Measurements from ENCODE around the gene RND1. TPM values are rescaled to one million over a fixed set of nuclear protein-coding genes. Genes with fewer than 3 reads are reported as not detected.
A peak's percentile ranks its signal among the peaks of the same experiment; 100 is the strongest.
"Not testable (repeated sequence)": the region's sequence is repeated elsewhere in the genome, so short reads cannot be mapped to it uniquely, and the experiment has no call there.

The RND1 gene
- 7.9 and 9.3 TPM in 2 replicates for total RNA-seq

DNA sequence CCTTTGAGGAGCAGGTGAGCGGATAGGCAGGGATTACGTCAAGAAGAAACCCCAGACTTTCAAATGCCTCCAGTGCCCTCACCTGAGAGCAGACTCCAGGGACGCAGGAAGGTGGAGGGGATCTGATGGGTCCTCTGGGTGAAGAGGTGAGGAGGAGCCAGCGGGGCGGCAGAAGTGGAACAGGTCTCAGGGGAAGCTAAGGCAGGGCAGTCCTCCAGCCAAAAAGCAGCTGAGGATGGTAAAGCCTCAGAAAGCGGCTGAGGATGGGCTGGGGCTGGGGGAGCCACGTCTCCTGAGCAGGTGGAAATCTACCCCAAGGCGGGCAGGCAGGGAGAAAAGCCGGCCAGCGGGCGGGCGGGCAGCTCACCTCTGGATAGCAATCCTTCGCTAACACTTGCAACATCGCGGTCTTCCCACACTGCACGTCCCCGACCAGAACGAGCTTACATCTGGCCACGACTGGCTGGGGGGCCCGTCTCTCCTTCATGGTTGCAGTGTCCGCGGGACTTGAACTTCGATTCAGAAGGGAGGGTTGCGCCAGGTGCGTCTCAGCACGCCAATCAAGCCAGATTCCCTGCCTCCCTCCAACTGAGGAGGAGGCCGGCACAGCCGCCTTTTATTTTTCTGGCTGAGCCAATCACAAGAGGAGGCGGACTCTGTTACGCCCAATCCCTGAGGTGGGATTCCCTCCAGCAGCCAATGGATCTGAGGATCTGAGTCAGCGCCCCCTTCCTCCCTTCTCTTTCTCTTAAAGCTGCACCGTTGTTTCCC, at the start of gene RND1:
Gene RND1, minus strand, starts transcription at position 590 of the 771 bp plus-strand sequence. Its CDS starts 103 bp downstream, at position 487.
- H3K27ac Mint-ChIP-seq, result peak within 1 kb of the TSS; percentile 83
- intact Hi-C loops (cut with micrococcal nuclease), result loop anchor here (1.0 to 2.0 kb wide), 4 partner anchors 13 to 149 kb away; partner anchors contain the start of genes CACNB3, CCNT1 and DDX23
- peak within 1 kb of the TSS; percentile 86 for H3K4me3 Mint-ChIP-seq

DNA sequence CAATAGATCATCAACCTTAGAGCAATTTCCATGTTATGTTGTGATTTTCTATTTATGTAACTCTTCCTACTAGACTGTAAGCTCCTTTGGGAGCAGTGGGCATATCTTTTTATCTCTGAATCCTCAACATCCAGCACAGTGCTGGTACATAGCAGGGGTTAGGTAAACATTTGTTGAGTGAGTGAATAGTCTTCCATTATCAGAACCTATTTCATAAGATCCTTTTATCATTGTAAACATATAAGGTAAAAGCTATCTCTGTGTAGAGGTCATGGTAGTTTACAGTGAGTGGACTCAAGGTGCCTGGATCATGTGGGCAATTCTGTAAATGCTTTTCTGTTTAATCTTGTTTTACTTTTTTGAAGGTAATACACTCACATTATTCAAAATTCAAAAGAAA, 44.5 kb upstream of the RND1 start:
- no peak for DNase-seq (ENCODE audit: low spot score)
- no peak overlapping the region for H3K27ac Mint-ChIP-seq
- no peaks in the 10 kb centered on the region for H3K4me1 Mint-ChIP-seq (ENCODE audit: low read depth)
- H3K4me3 Mint-ChIP-seq, result no peak overlapping the region
- intact Hi-C loops (cut with micrococcal nuclease), result no loop called here
- peaks cover 1% of the 10 kb centered on the region for H3K36me3 Mint-ChIP-seq (ENCODE audit: low read depth)
- H3K9me3 Mint-ChIP-seq, result no peaks in the 10 kb centered on the region
- peaks cover 6% of the 10 kb centered on the region for H3K27me3 Mint-ChIP-seq (ENCODE audit: insufficient read depth)

More for the DNA sequence above, at the start of gene RND1:
- Mint-ChIP-seq H3K36me3 (ENCODE audit: low read depth) (peaks cover 7% of the 10 kb centered on the region), H3K4me1 (ENCODE audit: low read depth) (peaks cover 28% of the 10 kb centered on the region), H3K9me3 (no peaks in the 10 kb centered on the region), H3K27me3 (ENCODE audit: insufficient read depth) (peaks cover 19% of the 10 kb centered on the region)
- peak; percentile 84 for DNase-seq (ENCODE audit: low spot score)

DNA sequence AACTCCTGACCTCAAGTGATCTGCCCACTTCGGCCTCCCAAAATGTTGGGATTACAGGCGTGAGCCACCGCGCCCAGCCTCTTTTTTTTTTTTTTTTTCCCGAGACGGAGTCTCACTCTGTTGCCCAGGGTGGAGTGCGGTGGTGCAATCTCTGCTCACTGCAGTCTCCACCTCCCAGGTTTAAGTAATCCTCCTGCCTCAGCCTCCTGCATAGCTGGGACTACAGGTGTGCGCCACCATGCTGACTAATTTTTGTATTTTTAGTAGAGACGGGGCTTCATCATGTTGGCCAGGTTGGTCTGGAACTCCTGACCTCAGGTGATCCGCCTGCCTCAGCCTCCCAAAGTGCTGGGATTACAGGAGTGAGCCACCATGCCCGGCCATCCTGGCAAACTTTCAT, 44.0 kb upstream of the RND1 start:
- H3K4me1 Mint-ChIP-seq (ENCODE audit: low read depth); H3K27ac Mint-ChIP-seq: not testable (repeated sequence)

DNA sequence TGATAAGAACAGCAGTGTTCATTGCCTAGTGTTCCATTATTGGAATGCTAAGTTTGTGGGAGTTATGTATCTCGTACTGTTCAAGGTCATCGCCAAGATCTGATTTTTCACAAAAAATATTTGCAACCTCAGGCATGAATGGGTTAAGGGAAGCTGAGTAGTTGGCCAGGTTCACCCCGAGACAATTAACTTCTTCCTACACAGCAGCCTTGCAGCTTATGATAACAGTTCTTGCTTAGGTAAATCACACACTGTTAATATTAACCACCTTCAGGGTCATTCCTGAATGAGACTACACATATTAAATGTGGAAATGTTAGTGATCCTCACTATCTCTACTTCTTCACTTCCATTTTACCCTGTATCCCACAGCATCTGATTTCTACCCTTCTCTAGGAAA, 41.6 kb upstream of the RND1 start:
- peaks cover 14% of the 10 kb centered on the region for H3K4me1 Mint-ChIP-seq (ENCODE audit: low read depth)
- no peaks in the 10 kb centered on the region for H3K9me3 Mint-ChIP-seq
- no peak overlapping the region for H3K27ac Mint-ChIP-seq
- H3K4me3 Mint-ChIP-seq, result no peak overlapping the region
- H3K36me3 Mint-ChIP-seq (ENCODE audit: low read depth), result no peaks in the 10 kb centered on the region
- peaks cover 10% of the 10 kb centered on the region for H3K27me3 Mint-ChIP-seq (ENCODE audit: insufficient read depth)
- intact Hi-C loops (cut with micrococcal nuclease), result no loop called here
- DNase-seq (ENCODE audit: low spot score), result no peak

More for the DNA sequence above, 44.0 kb upstream of the RND1 start:
- H3K27me3 Mint-ChIP-seq (ENCODE audit: insufficient read depth); H3K36me3 Mint-ChIP-seq (ENCODE audit: low read depth); DNase-seq (ENCODE audit: low spot score); H3K4me3 Mint-ChIP-seq; H3K9me3 Mint-ChIP-seq; intact Hi-C loops (cut with micrococcal nuclease): not testable (repeated sequence)

DNA sequence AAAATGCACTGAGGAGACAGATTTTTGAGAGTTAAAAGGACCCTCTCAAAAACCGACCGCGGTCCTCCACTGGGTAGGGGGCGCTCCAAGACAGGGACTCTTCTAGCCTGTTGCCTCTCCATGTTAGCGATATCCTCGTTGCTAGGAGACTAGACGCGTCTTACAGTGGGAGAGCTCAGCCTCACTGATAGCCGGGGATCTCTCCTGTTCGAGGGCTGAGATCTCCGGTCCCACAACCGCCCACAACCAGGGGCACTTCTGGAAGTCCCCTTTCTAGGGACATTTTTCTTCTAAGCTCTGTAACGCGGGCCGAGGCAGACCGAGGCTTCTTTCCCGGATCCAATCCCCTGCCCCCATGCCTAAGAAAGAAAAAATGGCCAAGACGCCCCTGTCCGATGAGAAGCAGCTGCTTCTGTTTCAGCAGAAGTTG, 38.3 kb upstream of the RND1 start:
- peaks cover 8% of the 10 kb centered on the region for H3K27me3 Mint-ChIP-seq (ENCODE audit: insufficient read depth)
- intact Hi-C loops (cut with micrococcal nuclease), result loop anchor here (1.0 to 5.0 kb wide), 5 partner anchors 21 to 84 kb away; partner anchors contain the start of genes DDX23, FKBP11 and WNT1
- DNase-seq (ENCODE audit: low spot score), result peak; percentile 70
- H3K27ac Mint-ChIP-seq, result peak overlapping the region; percentile 71
- H3K36me3 Mint-ChIP-seq (ENCODE audit: low read depth), result no peaks in the 10 kb centered on the region
- peak overlapping the region; percentile 68 for H3K4me3 Mint-ChIP-seq
- no peaks in the 10 kb centered on the region for H3K9me3 Mint-ChIP-seq
- peaks cover 14% of the 10 kb centered on the region for H3K4me1 Mint-ChIP-seq (ENCODE audit: low read depth)

DNA sequence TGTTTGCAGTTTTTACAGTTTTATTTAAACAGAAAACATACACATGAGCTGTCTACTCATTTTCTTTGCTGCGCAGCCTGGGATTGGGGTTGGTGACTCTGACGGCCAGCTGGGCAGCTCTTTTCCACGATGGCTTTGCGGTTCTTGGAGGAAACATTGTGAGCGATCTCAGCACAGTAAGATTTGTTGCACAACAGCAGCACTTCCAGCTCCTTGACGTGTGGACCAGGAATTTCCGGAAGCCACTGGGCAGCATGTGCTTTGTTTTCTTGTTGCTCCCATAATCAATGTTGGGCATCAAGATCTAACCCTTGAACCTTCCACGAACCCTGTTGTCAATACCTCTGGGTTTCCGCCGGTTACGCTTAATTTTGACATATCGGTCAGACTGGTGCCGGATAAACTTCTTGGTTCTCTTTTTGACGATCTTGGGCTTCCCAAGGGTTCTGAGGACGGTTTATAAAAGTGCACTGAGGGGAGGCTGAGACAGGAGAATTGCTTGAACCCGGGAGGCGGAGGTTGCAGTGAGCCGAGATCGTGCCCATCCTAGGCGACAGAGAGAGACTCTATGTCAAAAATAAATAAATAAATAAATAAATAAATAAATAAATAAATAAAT, 37.8 kb upstream of the RND1 start:
- DNase-seq (ENCODE audit: low spot score), result no peak
- no peaks in the 10 kb centered on the region for H3K36me3 Mint-ChIP-seq (ENCODE audit: low read depth)
- intact Hi-C loops (cut with micrococcal nuclease), result loop anchor here (5.0 kb wide), 1 partner anchor 74 kb away; the partner anchor contains the start of gene WNT1
- H3K4me1 Mint-ChIP-seq (ENCODE audit: low read depth), result peaks cover 14% of the 10 kb centered on the region
- H3K4me3 Mint-ChIP-seq, result peak overlapping the region; percentile 68
- H3K27ac Mint-ChIP-seq, result peak overlapping the region; percentile 21
- H3K9me3 Mint-ChIP-seq, result no peaks in the 10 kb centered on the region
- H3K27me3 Mint-ChIP-seq (ENCODE audit: insufficient read depth), result peaks cover 12% of the 10 kb centered on the region

DNA sequence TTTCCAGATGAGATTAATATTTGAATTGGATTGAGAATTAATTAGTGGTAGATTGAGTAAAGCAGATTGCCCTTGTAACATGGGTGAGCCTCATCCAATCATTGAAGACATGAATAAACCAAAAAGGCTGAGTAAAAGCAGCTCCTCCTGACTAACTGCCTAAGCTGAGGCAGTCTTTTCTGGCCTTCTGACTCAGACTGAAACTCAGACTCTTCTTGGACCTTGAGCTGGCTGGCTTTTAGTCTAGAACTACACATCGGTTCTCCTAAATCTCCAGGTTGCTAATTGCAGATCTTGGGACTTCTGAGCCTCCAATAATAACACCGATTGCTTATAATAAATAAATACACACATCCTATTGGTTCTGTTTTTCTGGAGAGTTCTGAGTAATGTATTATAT, 35.6 kb upstream of the RND1 start:
- H3K27me3 Mint-ChIP-seq (ENCODE audit: insufficient read depth), result peaks cover 18% of the 10 kb centered on the region
- peaks cover 14% of the 10 kb centered on the region for H3K4me1 Mint-ChIP-seq (ENCODE audit: low read depth)
- intact Hi-C loops (cut with micrococcal nuclease), result loop anchor here (5.0 kb wide), 1 partner anchor 76 kb away; the partner anchor contains the start of gene WNT1
- no peak overlapping the region for H3K27ac Mint-ChIP-seq
- H3K4me3 Mint-ChIP-seq, result no peak overlapping the region
- no peaks in the 10 kb centered on the region for H3K9me3 Mint-ChIP-seq
- H3K36me3 Mint-ChIP-seq (ENCODE audit: low read depth), result no peaks in the 10 kb centered on the region
- DNase-seq (ENCODE audit: low spot score), result no peak

DNA sequence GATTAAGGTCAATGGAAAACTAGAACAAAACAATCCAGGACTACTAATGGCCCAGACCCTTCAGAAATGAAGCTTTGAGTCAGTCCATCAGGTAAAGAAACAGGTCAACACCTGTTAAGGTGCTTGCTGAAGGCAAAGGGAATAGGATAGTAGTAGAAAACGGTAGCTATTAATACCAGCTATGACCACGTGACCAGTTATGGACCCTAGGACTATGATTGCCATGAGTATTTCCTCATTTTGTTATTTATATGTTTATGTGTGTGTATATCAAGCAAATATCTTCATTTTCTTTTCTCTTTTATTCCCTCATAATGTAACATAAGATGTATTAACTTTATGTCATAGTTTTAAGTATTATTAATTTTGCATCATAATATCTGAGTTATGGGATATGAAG, 34.0 kb upstream of the RND1 start:
- DNase-seq (ENCODE audit: low spot score), result no peak
- Mint-ChIP-seq H3K4me3 (no peak overlapping the region), H3K4me1 (ENCODE audit: low read depth) (peaks cover 12% of the 10 kb centered on the region), H3K9me3 (no peaks in the 10 kb centered on the region), H3K27me3 (ENCODE audit: insufficient read depth) (peaks cover 22% of the 10 kb centered on the region), H3K36me3 (ENCODE audit: low read depth) (no peaks in the 10 kb centered on the region), H3K27ac (no peak overlapping the region)
- intact Hi-C loops (cut with micrococcal nuclease), result loop anchor here (5.0 kb wide), 1 partner anchor 78 kb away; the partner anchor contains the start of gene WNT1

DNA sequence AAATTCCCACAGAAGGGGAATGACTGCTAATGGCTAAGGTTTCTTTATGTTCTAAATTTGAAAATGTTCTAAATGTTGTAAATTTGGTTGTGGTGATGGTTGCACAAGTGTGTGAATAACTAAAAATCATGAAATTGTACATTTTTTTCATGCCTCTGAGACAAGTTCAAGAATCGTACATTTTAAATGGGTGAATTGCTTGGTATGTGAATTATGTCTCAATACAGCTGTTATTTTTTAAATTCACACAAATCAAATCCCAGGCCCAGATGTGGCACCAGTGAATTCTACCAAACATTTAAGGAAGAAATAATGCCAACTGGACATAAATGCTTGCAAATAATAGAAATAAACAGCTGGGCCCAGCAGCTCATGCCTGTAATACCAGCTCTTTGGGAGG, 28.6 kb upstream of the RND1 start:
- intact Hi-C loops (cut with micrococcal nuclease), result no loop called here
- peaks cover 5% of the 10 kb centered on the region for H3K4me1 Mint-ChIP-seq (ENCODE audit: low read depth)
- no peak overlapping the region for H3K4me3 Mint-ChIP-seq
- no peaks in the 10 kb centered on the region for H3K9me3 Mint-ChIP-seq
- H3K27me3 Mint-ChIP-seq (ENCODE audit: insufficient read depth), result peaks cover 41% of the 10 kb centered on the region
- H3K27ac Mint-ChIP-seq, result no peak overlapping the region
- no peaks in the 10 kb centered on the region for H3K36me3 Mint-ChIP-seq (ENCODE audit: low read depth)
- DNase-seq (ENCODE audit: low spot score), result no peak

DNA sequence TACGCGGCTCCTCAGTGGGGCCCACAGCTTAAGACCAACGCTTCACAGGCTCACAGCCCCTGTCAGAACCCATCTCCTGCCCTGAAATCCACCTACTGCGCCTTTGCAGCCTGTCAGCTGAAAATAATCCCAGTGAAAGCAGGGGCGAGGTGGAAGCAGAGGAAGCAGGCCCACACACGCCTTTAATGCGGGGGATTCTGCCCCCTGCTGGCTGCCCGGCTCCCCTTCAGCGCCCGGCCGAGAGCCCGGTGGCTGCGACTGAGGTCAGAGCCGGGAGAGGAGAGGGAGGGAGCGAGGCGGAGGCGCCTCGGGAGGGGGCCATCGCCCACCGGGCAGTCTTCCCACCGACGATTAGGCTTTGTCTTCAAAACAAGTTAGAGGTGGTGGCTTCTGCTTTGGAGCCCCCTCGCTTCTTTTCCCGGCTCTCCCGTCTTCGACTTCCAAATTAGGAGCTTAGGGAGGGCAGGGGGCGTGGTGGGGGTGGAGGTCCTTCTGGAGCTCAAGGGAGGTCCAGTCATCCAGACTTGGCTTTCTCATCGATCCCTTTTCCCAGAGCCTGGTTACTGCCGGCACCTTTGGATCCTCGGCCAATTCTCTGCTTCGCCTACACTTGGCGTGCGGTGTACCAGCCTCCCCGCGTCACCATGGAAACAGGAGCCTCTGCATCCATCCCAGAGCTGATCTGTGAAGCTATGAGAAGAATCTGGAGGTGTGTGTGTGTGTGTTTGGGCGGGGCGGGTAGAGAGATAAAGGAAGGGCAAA, 25.2 kb upstream of the RND1 start:
- no peaks in the 10 kb centered on the region for H3K36me3 Mint-ChIP-seq (ENCODE audit: low read depth)
- H3K27me3 Mint-ChIP-seq (ENCODE audit: insufficient read depth), result peaks cover 28% of the 10 kb centered on the region
- peak; percentile 63 for DNase-seq (ENCODE audit: low spot score)
- intact Hi-C loops (cut with micrococcal nuclease), result loop anchor here (1.0 to 2.0 kb wide), 2 partner anchors 24 to 38 kb away; no protein-coding TSS in a partner anchor
- H3K4me3 Mint-ChIP-seq, result peak overlapping the region; percentile 8
- H3K27ac Mint-ChIP-seq, result no peak overlapping the region
- H3K4me1 Mint-ChIP-seq (ENCODE audit: low read depth), result peaks cover 5% of the 10 kb centered on the region
- H3K9me3 Mint-ChIP-seq, result no peaks in the 10 kb centered on the region

DNA sequence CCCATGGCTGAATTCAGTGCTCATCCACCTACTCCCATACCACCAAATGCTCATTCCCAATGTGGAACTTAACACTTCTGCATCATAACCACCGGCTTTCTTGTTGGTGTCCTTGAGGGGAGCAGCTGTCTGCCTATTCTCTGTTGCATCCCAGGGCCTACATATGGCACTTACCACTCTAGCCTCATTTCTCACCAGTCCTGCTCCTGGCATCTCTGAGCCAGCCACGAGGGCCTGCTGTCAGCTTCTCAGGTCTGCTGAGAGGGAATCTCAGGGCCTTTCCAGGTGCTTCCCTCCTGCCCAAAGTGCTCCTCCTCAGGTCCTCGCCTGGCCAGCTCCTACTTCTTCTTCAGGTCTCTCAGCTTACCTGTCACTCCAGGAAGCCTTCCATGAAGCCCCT, 24.0 kb upstream of the RND1 start:
- peaks cover 5% of the 10 kb centered on the region for H3K4me1 Mint-ChIP-seq (ENCODE audit: low read depth)
- no peaks in the 10 kb centered on the region for H3K9me3 Mint-ChIP-seq
- H3K4me3 Mint-ChIP-seq, result no peak overlapping the region
- no peak for DNase-seq (ENCODE audit: low spot score)
- H3K27me3 Mint-ChIP-seq (ENCODE audit: insufficient read depth), result peaks cover 22% of the 10 kb centered on the region
- H3K36me3 Mint-ChIP-seq (ENCODE audit: low read depth), result no peaks in the 10 kb centered on the region
- H3K27ac Mint-ChIP-seq, result no peak overlapping the region
- intact Hi-C loops (cut with micrococcal nuclease), result loop anchor here (1.0 to 2.0 kb wide), 2 partner anchors 23 to 36 kb away; no protein-coding TSS in a partner anchor

DNA sequence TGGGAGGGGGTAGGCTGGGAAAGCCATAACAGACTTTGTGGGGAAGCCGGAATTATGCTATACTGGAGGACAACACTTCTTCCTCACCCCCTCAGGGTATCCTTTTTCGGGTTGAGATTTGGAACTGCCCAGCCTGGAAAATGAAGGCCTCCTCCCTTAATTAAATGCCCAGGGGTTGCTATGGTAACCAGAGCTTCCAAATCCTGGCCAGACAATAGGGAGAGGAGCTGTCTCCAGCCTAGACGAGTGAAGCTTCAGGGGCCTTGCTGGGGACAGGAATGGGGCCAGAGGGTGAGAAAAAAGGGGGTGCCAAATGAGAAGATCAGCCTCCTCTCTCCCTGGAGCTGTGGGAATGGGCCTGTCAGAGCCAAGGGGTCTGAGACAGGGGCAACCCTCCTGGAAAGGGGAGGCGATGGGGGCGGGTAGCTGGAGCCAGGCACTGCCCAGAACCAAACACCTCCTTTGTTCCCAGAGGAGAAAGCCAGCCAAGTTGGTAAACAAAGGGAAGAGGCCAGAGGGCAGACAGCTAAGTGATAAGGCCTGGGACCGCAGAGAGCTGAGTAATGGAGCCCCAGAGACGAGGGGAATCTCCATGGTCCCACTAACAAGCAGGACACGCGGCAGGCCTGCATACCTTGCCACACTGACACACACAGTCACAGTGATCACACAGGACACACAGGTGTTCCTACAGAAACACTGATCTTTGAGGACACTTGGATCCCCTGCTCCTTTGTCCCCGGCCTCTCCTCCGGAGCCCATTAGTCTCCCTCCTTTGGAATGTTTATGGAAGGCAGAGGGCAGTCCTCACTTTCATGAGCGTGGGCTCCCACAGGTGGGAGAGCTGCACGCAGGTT, 17.9 kb upstream of the RND1 start:
- no peaks in the 10 kb centered on the region for H3K36me3 Mint-ChIP-seq (ENCODE audit: low read depth)
- no peak for DNase-seq (ENCODE audit: low spot score)
- H3K4me3 Mint-ChIP-seq, result no peak overlapping the region
- intact Hi-C loops (cut with micrococcal nuclease), result no loop called here
- peaks cover 41% of the 10 kb centered on the region for H3K27me3 Mint-ChIP-seq (ENCODE audit: insufficient read depth)
- peaks cover 10% of the 10 kb centered on the region for H3K4me1 Mint-ChIP-seq (ENCODE audit: low read depth)
- H3K9me3 Mint-ChIP-seq, result no peaks in the 10 kb centered on the region
- no peak overlapping the region for H3K27ac Mint-ChIP-seq

All from activated T-helper 1 cell treated with anti-CD3 and anti-CD28 coated beads, Interleukin-12 subunit alpha, Interleukin-12 subunit beta, Interleukin-2, Interleukin-4 antibody, amounts not matched to agents 30 ng/mL and 10 ng/mL and 1 ng/mL, durations not matched to agents 14 hours and 24 hours and 36 hours (primary cell).